ENCODE results near the gene SRRM2. TPM values are rescaled to one million over a fixed set of nuclear protein-coding genes. Genes with fewer than 3 reads are reported as not detected.

The SRRM2 gene
- total RNA-seq, 1 donor from 2014 or later: 660 TPM

- DNase-seq (no peak), ATAC-seq (no peak)
- H3K36me3 ChIP-seq: no peaks in the 10 kb centered on the region
- H3K27ac ChIP-seq: no peak overlapping the region
- H3K4me3 ChIP-seq: no peak overlapping the region
- no peaks in the 10 kb centered on the region for H3K4me1 ChIP-seq
- TF ChIP-seq CTCF (IDR thresholded peaks at IDR 0.05): no peak
- no peaks in the 10 kb centered on the region for H3K27me3 ChIP-seq
- H3K9me3 ChIP-seq: no peaks in the 10 kb centered on the region
- intact Hi-C loops (cut with DNase I): no loop called here
Observed at GRCh38 chr16:2742323-2743006, 10.0 kb upstream of the SRRM2 start.

- Histone ChIP-seq H3K9me3 (no peaks in the 10 kb centered on the region), H3K36me3 (no peaks in the 10 kb centered on the region), H3K4me1 (no peaks in the 10 kb centered on the region), H3K4me3 (no peak overlapping the region), H3K27ac (no peak overlapping the region), H3K27me3 (no peaks in the 10 kb centered on the region)
- DNase-seq (no peak), ATAC-seq (no peak)
- intact Hi-C loops (cut with DNase I): no loop called here
- TF ChIP-seq CTCF (IDR thresholded peaks at IDR 0.05): no peak
Observed at GRCh38 chr16:2743007-2743810, 9.2 kb upstream of the SRRM2 start.

- DNase-seq: no peak
- no peaks in the 10 kb centered on the region for H3K9me3 ChIP-seq
Observed at GRCh38 chr16:2744711-2745110, 7.7 kb upstream of the SRRM2 start.

GRCh38 chr16:2745116-2745890 lies 7.1 kb upstream of the SRRM2 start:
- H3K9me3 ChIP-seq: no peaks in the 10 kb centered on the region
- no peaks in the 10 kb centered on the region for H3K27me3 ChIP-seq
- H3K4me1 ChIP-seq: no peaks in the 10 kb centered on the region
- H3K4me3 ChIP-seq: no peak overlapping the region
- intact Hi-C loops (cut with DNase I): no loop called here
- H3K36me3 ChIP-seq: no peaks in the 10 kb centered on the region
- no peak for DNase-seq
- no peak for ATAC-seq
- no peak overlapping the region for H3K27ac ChIP-seq
- no peak for TF ChIP-seq CTCF (IDR thresholded peaks at IDR 0.05)

More at GRCh38 chr16:2744711-2745110, 7.7 kb upstream of the SRRM2 start:
- TF ChIP-seq CTCF (IDR thresholded peaks at IDR 0.05): no peak
- no peaks in the 10 kb centered on the region for H3K27me3 ChIP-seq
- intact Hi-C loops (cut with DNase I): no loop called here
- no peaks in the 10 kb centered on the region for H3K4me1 ChIP-seq
- no peak overlapping the region for H3K4me3 ChIP-seq
- no peaks in the 10 kb centered on the region for H3K36me3 ChIP-seq
- ATAC-seq: no peak
- no peak overlapping the region for H3K27ac ChIP-seq

- Histone ChIP-seq H3K9me3 (no peaks in the 10 kb centered on the region), H3K36me3 (no peaks in the 10 kb centered on the region), H3K4me1 (no peaks in the 10 kb centered on the region), H3K4me3 (no peak overlapping the region), H3K27me3 (no peaks in the 10 kb centered on the region), H3K27ac (no peak overlapping the region)
- DNase-seq: no peak
- no peak for ATAC-seq
- no peak for TF ChIP-seq CTCF (IDR thresholded peaks at IDR 0.05)
- intact Hi-C loops (cut with DNase I): no loop called here
Observed at GRCh38 chr16:2745961-2746360, 6.5 kb upstream of the SRRM2 start.

Data from upper lobe of right lung (tissue), 1 donor.